ENCODE measurements around the gene AK2.
"Not testable (repeated sequence)": the region's sequence is repeated elsewhere in the genome, so short reads cannot be mapped to it uniquely, and the experiment has no call there.

Gene AK2

DNA sequence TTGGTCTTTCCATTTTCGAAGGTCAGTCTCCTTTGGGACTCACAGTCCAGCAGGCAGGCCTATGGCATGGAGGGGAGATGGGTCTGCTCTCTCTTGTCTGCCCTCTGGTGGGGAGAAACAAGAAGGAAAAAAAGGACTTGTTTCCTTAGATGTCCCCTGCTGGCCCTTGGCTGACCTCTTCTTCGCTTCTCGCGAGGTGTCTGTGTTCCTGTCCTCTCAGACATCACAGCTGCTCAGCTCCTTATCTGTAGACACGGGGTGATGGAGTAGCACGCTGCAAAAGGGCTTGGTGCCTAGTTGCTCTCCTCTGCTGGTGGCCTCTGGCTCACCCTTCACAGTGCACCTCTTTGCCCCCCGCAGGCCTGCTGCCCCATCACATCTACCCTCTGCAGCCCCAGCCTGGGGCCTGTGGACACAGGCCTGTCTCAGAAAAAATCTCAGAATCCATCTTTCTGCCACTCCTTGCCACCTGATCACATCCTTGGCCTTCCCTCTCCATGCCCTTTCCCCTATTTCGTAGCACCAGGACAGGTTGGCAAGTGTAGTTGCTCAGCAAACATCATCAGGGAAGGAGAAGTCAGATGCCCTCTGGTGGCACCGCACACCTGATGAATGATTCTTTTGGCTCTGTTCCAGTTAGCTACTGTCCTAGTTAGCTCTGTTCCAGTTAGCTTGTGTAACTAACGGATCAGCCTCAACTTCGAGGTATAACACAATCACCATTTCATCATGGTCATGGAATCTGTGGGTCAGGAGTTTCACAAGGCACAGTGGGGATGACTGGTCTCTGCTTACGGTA lies 18.7 kb upstream of the AK2 start:
- DNase-seq (ENCODE audit: low read depth in 2 of 2), result no peak

DNA sequence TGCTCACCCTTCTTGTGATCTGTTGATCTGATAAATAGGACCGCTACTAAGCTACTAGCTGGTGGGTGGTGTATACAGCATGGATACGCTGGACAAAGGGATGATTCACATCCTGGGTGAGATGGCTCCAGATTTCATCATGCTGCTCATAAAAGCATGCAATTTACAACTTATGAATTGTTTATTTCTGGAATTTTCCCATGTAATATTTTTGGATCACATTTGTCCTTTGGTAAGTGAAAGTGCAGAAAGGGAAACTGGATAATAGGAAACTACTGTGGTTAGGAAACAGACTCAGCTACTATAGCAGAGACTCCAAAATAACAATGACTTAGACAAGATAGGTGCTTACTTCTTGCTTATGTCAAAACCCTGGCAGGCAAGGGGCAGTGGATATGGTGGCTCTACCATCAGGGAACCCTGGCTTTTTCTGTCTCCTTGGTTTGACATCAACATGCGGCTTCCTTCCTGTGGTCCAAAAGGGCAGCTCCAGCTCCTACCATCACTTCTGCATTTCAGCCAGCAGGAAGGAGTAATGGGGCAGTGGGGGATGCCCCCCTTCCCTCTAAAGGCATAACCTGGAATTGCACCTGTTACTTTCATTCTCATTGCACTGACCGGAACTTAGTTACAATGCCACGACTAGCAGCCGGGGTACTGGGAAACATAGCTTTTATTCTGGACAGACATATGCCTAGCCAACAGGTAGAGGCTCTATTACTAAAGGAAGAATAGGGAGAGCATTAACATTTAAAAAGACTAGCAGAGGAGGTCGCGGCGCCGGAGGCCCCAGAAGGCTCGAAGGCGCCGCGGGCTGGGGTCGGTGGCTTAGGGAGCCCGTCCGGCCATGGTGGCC lies 13.8 kb upstream of the AK2 start:
- DNase-seq (ENCODE audit: low read depth in 2 of 2), result no peak

DNA sequence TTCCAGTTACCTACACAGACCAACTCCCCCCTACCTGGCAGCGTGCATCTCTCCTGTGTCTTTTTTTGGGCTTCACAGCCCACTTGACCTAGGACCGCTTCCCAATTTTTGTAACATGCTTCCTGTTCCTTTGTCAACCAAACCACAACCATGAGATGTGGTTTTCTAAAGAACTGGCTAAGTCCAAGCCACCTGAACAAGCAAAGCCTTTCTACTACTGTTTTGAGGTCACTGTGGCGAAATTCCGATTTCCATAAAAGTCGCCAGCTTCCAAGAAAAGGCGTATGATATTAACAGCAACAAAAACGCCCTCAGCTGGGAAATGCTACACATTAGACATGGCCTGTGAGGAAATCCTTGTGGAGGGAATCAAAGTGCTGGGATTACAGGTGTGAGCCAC lies 12.7 kb upstream of the AK2 start:
- no peak for DNase-seq (ENCODE audit: low read depth in 2 of 2)

DNA sequence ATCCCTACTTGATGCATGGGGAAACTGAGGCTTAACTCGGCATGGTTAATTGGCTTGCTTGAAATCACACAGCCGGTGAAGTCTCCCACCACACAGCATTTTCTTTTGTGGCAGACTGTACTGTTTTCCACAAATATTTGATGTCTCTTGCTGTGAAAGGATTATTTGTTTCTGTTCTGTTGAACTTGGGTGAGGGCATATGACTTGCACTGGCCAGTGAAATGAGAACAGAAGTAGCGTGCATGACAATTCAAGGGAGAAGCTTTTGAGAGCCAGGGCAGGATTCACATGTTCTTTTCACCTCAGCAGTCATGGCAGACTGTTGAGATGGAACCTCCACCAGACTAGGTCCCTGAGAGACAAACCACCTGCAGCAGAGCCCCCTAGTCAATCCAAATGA lies 11.7 kb upstream of the AK2 start:
- no peak for DNase-seq (ENCODE audit: low read depth in 2 of 2)

DNA sequence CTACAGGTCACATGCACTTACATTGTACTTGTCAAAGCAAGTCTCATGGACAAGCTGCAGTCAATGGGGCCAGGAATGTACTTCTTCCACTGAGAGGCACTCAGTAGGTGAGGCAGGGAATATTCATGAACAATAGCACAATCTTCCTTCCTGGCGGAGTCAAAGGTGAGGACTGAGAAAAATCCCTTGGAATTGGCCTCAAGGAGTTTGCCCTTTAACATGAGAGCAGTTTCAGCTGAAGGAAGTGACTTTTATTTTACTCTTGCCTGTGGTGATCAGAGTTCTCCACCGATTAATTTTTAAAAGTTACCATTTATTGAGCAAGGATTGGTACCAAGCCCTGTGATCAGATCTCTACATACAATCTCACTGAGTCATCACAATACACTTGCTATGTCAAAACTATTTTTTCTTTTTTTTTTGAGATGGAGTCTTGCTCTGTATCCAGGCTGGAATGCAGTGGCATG lies 11.2 kb upstream of the AK2 start:
- no peak for DNase-seq (ENCODE audit: low read depth in 2 of 2)

DNA sequence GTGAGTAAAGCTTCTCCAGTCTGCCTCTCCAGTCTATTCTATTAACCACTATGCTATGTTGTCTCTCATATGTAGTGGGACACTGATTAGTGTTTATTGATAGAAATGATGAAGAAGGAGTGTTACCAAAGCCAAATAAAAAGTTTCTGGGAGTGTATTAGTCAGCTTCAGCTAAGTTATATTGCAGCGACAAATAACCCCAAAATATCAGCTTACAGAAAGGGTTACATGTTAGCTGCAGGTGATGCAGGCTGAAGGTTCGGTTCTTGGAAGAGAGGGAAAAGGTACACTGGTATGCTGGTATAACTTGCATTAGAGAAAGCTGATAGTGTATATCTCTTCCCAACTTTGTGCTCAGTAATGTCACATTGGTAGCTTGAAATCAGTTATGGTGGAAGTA lies 10.6 kb upstream of the AK2 start:
- no peak for DNase-seq (ENCODE audit: low read depth in 2 of 2)

DNA sequence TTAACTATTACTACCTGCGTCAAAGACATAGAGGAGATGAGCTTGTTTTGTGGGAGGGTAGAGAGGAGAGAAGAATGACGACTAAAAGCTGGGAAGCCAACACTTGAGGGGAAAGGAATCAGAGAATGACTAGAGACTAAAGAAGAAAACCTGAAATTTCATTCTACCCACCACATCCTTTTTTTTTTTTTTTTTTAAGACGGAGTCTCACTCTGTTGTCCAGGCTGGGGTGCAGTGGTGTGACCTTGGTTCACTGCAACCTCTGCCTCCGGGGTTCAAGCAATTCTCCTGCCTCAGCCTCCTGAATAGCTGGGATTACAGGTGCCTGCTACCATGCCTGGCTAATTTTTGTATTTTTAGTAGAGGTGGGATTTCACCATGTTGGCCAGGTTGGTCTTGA lies 9.6 kb upstream of the AK2 start:
- not testable (repeated sequence) for DNase-seq (ENCODE audit: low read depth in 2 of 2)

DNA sequence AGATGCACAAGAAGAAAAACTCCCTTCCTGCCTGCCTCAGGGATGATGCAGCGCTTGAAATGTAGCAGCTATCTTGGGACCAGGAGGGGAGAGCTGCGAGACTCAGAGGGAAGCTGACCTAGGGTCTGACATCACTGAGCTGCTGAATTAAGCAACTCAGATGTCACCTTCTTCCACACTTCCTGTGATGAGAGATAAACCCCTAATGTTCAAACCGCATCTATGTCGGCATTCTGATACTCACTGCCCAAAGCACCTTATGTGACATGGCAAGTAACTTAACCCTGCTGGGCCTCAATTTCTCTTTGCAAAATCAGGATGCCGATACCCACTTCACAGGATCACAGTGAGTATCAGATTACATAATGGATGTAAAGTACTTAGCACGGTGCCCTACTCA lies 9.1 kb upstream of the AK2 start:
- DNase-seq (ENCODE audit: low read depth in 2 of 2), result no peak

DNA sequence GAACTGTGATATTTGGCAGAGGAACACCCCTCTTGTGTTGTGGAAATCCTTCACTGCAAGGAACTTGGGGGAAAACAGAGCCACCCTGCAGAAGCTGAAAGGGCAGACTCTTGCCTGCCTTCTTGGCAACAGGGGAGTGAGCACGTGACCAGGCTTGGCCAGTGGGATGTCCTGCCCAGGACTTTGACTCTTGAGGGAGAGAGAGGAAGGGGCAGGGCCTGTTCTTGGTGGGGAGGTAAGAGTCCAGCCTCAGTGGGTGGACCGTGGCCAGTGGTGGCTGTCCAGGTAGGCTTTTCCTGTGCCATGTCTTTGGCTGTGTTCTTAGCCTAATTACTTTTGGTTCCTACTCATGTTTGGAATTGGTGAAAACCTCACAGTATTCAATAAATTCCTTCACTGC lies 8.6 kb upstream of the AK2 start:
- DNase-seq (ENCODE audit: low read depth in 2 of 2), result no peak

DNA sequence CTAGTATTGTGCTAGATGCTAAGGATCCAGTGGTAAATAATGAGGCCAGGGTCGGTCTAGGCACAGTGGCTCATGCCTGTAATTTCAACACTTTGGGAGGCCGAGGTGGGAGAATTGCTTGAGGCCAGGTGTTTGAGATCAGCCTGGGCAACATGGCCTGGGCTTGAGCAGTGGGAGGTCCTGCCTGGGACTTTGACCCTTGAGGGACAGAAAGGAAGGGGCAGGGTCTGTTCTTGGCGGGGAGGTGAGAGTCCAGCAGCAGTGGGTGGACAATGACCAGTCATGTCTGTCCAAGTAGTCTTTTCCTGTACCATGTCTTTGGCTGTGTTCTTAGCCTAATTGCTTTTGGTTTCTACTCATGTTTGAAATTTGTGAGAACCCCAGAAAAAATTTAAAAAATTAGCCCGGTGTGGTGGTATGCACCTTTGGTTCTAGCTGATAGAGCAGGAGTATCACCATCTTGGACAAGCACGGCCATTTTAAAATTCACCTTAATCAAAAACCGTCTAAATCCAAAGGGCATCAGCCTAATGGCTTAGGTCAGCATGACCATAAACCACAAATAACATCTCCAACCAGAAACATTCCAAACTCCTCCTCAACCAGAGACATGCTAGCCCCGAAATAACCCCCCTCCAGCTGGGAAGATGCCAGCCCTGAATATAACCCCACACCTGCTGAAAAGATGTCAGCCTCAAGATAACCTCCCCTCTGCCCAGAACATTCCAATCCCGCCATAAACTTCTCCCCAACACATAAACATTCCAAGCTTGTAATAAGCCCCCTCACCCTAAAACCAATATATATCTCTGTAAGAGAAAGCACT lies 6.8 kb upstream of the AK2 start:
- no peak for DNase-seq (ENCODE audit: low read depth in 2 of 2)

DNA sequence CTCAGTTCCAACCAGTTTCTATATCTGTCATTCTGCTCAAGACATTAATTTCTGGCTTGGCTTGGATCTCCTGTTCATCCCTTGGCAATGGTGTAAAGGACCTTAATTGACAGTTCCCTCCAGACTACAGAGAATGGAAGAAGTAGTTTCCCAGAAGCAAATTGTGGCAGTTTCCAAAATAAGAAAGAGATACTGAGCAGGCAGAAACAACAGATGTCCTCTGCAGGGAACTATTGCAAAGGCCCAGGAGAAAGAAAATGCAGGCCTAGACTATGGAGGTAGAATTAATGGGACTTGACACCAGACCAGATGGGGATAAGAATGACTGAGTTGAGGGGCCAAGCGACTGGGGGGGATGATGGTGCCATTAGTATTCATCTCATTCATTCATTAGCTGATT lies 6.1 kb upstream of the AK2 start:
- no peak for DNase-seq (ENCODE audit: low read depth in 2 of 2)

DNA sequence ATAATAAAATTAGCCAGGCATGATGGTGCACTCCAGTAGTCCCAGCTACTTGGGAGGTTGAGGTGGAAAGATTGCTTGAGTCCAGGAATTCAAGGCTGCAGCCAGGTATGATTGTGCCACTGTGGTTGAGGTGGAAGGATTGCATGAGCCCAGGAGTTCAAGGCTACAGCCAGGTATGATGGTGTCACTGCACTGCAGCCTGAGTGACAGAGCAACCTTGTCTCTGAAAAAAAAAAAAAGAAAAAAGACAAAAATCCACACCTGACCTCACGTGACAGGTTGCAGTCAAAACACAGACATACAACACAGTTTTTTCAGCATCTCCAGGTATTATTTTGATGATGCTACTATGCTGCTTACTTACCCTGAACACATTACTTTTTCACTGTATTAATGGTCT lies 4.3 kb upstream of the AK2 start:
- no peak for DNase-seq (ENCODE audit: low read depth in 2 of 2)

DNA sequence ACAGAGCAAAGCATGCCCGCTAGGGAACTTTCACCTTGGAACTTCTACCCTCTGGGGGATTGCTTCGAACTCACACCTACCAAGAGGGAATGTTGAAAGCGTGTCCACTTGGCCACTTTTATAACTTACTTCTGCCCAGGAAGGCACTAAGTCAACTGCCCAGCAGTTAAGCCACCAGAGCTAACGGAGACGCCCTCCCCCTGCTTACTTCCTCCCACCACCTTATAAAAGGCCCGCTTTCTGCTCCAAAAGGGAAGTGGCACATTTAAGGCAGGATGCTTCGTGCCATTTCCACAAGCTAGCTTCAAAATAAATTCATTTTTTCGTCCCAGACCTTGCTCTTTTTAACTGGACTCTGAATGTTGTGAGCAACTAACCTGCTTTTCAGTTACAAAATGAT lies 3.2 kb upstream of the AK2 start:
- no peak for DNase-seq (ENCODE audit: low read depth in 2 of 2)

DNA sequence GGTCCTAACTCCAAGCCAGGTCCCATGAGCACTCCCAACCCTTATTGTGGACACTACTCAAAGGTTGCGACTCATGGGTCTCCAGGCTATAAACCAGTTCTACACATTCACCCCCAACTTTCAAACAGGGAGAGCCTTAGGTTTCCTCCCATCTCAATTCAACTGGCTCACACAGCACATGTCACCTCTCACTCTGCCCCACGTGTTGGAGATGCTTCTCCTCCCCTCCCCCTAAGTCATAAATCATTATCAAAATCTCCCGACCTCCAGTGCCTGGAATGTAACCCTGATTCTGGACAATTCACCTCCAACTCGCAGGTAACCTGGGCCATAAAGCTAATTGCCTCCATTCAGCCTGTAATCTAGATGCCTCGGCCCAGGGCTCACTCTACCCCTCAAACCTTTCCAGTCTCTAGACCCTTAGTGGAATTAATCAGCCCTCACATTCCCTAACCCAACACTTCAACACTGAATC lies 595 bp downstream of the AK2 start:
- DNase-seq (ENCODE audit: low read depth in 2 of 2), result no peak

DNA sequence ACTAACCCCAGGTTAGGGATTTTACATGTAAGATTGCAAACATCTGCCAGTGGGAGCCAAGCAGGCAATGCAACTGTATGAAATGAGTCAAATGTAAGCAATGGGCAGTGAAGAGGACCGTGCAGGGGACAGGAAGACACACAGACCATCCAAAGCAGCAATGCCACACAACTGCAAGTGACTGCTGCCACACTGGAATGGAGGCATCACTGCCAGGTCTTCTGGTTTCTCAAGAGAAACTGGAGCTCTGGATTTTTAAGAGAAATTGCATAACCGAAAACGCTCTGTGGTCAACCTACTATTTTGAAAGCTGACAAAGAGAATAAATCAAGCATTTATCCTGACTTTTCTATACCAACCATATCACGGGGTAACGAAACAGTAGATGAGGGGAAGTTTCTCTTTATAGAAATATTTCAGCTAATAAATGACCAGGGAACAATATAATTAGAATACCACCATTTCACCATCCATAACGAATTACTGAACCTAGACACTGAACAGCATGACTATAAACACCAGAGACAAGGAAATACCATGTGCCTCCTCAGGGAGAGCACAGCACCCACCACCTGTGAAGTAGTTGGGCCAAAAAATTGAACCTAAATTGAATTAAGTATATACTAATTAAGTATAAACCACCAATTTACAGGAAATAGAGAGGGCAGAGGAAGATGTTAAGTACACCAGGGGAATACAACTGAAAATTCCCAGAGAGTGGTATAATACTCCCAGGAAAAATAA lies 4.4 kb downstream of the AK2 start:
- DNase-seq (ENCODE audit: low read depth in 2 of 2), result no peak

DNA sequence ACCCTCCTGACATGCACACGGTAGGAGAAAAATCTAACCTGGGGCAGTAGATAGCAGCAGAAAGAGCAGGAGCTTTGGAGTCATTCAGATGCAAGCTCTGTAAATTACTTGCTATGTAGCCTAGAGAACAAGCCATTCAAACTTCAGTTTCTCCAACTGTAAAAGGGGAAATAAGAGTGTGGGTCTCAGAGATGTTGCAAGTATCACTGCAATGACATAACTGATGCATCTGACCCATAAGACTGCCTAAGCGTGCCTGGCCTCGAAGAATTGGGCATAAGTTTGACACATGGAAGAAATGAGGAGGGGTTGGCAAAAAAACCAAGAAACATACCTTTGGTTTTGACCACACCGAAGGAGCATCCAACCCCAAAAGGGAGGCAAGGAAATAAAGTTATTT lies 5.2 kb downstream of the AK2 start:
- no peak for DNase-seq (ENCODE audit: low read depth in 2 of 2)

DNA sequence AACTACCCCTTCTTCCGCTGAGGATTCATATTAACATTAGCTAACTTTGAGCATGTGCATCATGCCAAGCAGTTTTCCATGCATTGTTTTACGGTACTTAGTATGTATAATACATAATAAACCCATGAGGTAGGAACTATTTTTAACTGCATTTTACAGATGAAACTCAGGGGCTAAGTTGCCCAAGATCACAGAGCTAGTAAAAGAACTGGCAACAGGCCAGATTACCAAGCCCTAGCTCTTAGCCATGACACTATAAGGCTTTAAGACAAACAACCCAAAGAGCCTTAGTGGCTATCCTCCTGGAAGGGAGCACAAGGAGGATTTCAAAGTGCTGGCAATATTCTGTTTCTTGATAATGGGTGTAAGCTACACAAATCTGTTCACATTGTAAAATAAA lies 6.1 kb downstream of the AK2 start:
- no peak for DNase-seq (ENCODE audit: low read depth in 2 of 2)

DNA sequence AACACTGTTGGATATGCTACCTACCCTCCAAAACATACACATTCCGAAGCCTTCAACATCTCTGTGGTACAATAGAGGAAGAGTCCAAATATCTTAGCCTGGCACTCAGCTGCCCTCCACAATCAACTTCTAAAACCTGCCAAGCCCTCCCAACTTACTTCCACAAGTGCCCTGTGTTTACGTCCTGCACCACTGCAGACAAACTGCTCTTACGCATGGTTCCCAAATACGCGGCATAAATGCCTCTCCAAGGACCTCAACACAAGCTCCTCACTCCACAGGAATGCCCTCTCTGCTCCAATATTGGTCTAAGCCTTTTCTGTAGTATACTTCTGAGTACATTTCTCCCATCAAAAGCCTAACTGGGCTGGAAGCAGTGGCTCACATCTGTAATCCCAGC lies 6.8 kb downstream of the AK2 start:
- DNase-seq (ENCODE audit: low read depth in 2 of 2), result no peak

DNA sequence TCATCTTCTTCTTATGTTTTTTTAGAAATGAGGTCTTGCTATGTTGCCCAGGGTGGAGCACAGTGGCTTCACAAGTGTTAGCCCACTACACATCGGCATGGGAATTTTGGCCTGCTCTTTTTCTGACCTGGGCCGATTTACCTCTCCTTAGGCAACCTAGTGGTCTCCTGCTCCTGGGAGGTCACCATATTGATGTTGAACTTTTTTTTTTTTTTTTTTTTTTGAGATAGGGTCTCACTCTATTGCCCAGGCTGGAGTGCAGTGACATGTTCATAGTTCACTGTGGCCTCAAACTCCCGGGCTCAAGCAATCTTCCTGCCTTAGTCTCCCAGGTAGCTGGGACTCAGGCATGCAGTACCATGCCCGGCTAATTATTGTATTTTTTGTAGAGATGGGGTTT lies 7.5 kb downstream of the AK2 start:
- no peak for DNase-seq (ENCODE audit: low read depth in 2 of 2)

DNA sequence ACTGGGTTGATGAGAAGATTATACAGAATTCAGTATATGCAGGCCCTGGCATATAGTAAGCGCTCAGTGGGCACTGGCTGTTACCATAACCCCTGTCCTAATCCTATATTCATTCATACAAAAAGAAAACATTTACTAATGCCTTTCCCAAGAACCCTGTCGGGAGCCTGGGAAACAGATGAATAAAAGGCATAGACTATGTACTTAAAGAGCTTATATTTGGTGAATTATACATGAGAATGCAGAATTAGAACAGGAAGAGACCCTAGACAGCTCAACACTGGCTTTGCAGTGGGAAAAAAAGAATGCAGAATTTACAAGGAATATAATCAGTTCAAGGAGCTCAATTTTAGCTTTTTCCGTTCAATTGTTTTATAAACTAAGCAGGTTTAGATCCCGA lies 10.9 kb downstream of the AK2 start:
- DNase-seq (ENCODE audit: low read depth in 2 of 2), result no peak

DNA sequence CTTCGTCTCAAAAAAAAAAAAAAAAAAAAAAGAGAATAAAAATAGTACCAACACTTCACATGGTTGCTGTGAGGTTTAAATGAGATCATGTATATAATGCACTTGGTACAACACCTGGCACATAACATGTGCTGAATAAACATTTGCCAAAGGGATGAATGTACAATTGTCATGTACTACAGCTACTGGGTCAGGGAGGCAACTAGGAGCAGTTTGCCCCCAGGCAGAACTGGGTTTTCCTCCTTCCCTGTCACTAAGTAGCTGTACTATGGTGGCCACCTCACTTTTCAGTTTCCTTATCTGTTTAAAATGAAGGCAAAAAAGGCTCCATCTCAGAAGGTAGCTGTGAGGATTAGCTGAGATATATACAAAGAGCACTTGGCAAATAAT lies 11.5 kb downstream of the AK2 start:
- DNase-seq (ENCODE audit: low read depth in 2 of 2), result no peak
